HPDE6-E6E7 (cell line): ENCODE results near the gene AHNAK.
"Not testable (repeated sequence)": the region's sequence is repeated elsewhere in the genome, so short reads cannot be mapped to it uniquely, and the experiment has no call there.

Source experiments
- DNase-seq: peaks from one replicate; pipeline ENCODE4 v3.0.0; 2011; ENCODE audit warnings: missing footprints; ENCODE audit errors: extremely low spot score

Gene AHNAK

GRCh38 chr11:62546244-62546928, at the start of gene AHNAK:
Gene AHNAK (minus strand): TSS chr11:62546806. CDS start chr11:62536098, 10,708 bp downstream.
- DNase-seq = no peak

GRCh38 chr11:62595124-62595523, 48.5 kb upstream of the AHNAK start:
- no peak for DNase-seq

- no peak for DNase-seq
Measured at GRCh38 chr11:62593434-62594044, 46.9 kb upstream of the AHNAK start.

GRCh38 chr11:62592989-62593421, 46.4 kb upstream of the AHNAK start:
- DNase-seq = no peak

GRCh38 chr11:62592146-62592815, 45.7 kb upstream of the AHNAK start:
- no peak for DNase-seq

GRCh38 chr11:62591448-62592145, 45.0 kb upstream of the AHNAK start, which contains the start of gene TUT1:
Gene TUT1 (minus strand): TSS chr11:62591523. CDS start chr11:62591485, 38 bp downstream.
- DNase-seq = peak; percentile 98

GRCh38 chr11:62588966-62589637, 42.5 kb upstream of the AHNAK start:
- no peak for DNase-seq

GRCh38 chr11:62585356-62585755, 38.8 kb upstream of the AHNAK start:
- DNase-seq = not testable (repeated sequence)

- not testable (repeated sequence) for DNase-seq
Measured at GRCh38 chr11:62581735-62582134, 35.1 kb upstream of the AHNAK start.

- no peak for DNase-seq
Measured at GRCh38 chr11:62580959-62581715, 34.5 kb upstream of the AHNAK start.

GRCh38 chr11:62579252-62579651, 32.6 kb upstream of the AHNAK start:
- DNase-seq = no peak

- no peak for DNase-seq
Measured at GRCh38 chr11:62578541-62578940, 31.9 kb upstream of the AHNAK start.

GRCh38 chr11:62577046-62577714, 30.6 kb upstream of the AHNAK start:
- DNase-seq = no peak

- no peak for DNase-seq
Measured at GRCh38 chr11:62575837-62576236, 29.2 kb upstream of the AHNAK start.

- no peak for DNase-seq
Measured at GRCh38 chr11:62575156-62575555, 28.6 kb upstream of the AHNAK start.

GRCh38 chr11:62574363-62575071, 27.9 kb upstream of the AHNAK start:
- no peak for DNase-seq

GRCh38 chr11:62573592-62574362, 27.2 kb upstream of the AHNAK start, which contains the start of gene EEF1G:
Gene EEF1G (minus strand): TSS chr11:62573891. CDS start chr11:62573842, 49 bp downstream.
- DNase-seq = peak; percentile 98

- DNase-seq = peak; percentile 79
Measured at GRCh38 chr11:62573006-62573591, 26.5 kb upstream of the AHNAK start.
